ENCODE results near the gene CDC42EP5.
A peak's percentile ranks its signal among the peaks of the same experiment; 100 is the strongest.

CDC42EP5 gene

GRCh38 chr19:54436031-54436523, 37.0 kb downstream of the CDC42EP5 start:
- no peak overlapping the region for H3K27ac Mint-ChIP-seq
- H3K27me3 Mint-ChIP-seq (ENCODE audit: low read depth): peaks cover 2% of the 10 kb centered on the region
- H3K9me3 Mint-ChIP-seq: no peaks in the 10 kb centered on the region
- H3K36me3 Mint-ChIP-seq (ENCODE audit: low read depth): peaks cover 3% of the 10 kb centered on the region
- peaks cover 6% of the 10 kb centered on the region for H3K4me1 Mint-ChIP-seq (ENCODE audit: low read depth)
- no peak overlapping the region for H3K4me3 Mint-ChIP-seq
- no peak for DNase-seq (ENCODE audit: low spot score)

DNA sequence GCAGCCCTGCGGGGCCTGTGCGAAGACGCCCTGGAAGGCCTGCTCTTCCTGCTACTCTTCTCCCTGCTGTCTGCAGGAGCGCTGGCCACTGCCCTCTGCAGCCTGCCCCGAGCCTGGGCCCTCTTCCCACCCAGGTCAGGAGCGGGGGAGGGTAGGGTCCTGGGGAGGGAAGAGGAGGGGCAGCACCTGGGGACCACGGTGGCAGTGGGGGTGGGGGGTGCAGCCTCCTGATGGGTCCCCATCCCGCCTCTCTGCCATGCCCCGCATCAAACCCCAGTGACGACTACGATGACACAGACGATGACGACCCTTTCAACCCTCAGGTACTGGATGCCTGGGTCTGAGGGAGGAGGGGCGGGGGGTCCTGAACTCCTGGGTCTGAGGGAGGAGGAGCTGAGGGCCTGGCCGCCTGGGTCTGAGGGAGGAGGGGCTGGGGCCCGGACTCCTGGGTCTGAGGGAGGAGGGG, 37.5 kb downstream of the CDC42EP5 start:
- peaks cover 1% of the 10 kb centered on the region for H3K36me3 Mint-ChIP-seq (ENCODE audit: low read depth)
- no peak for DNase-seq (ENCODE audit: low spot score)

GRCh38 chr19:54434873-54435214, 38.3 kb downstream of the CDC42EP5 start:
- no peaks in the 10 kb centered on the region for H3K9me3 Mint-ChIP-seq
- DNase-seq (ENCODE audit: low spot score): no peak
- peaks cover 1% of the 10 kb centered on the region for H3K36me3 Mint-ChIP-seq (ENCODE audit: low read depth)
- peak overlapping the region; percentile 5 for H3K4me3 Mint-ChIP-seq
- peak overlapping the region; percentile 38 for H3K27ac Mint-ChIP-seq
- peaks cover 2% of the 10 kb centered on the region for H3K27me3 Mint-ChIP-seq (ENCODE audit: low read depth)
- H3K4me1 Mint-ChIP-seq (ENCODE audit: low read depth): peaks cover 6% of the 10 kb centered on the region

More for the DNA sequence above, 37.5 kb downstream of the CDC42EP5 start:
- Mint-ChIP-seq H3K4me3 (no peak overlapping the region), H3K27ac (no peak overlapping the region), H3K4me1 (ENCODE audit: low read depth) (peaks cover 6% of the 10 kb centered on the region), H3K27me3 (ENCODE audit: low read depth) (peaks cover 2% of the 10 kb centered on the region), H3K9me3 (no peaks in the 10 kb centered on the region)

GRCh38 chr19:54434112-54434872, 38.8 kb downstream of the CDC42EP5 start:
- peaks cover 4% of the 10 kb centered on the region for H3K27me3 Mint-ChIP-seq (ENCODE audit: low read depth)
- DNase-seq (ENCODE audit: low spot score): no peak
- H3K36me3 Mint-ChIP-seq (ENCODE audit: low read depth): peaks cover 1% of the 10 kb centered on the region
- no peak overlapping the region for H3K4me3 Mint-ChIP-seq
- no peak overlapping the region for H3K27ac Mint-ChIP-seq
- peaks cover 6% of the 10 kb centered on the region for H3K4me1 Mint-ChIP-seq (ENCODE audit: low read depth)
- H3K9me3 Mint-ChIP-seq: no peaks in the 10 kb centered on the region

- DNase-seq (ENCODE audit: low spot score): no peak
- no peak overlapping the region for H3K27ac Mint-ChIP-seq
- H3K9me3 Mint-ChIP-seq: no peaks in the 10 kb centered on the region
- peaks cover 5% of the 10 kb centered on the region for H3K27me3 Mint-ChIP-seq (ENCODE audit: low read depth)
- no peak overlapping the region for H3K4me3 Mint-ChIP-seq
- H3K36me3 Mint-ChIP-seq (ENCODE audit: low read depth): peaks cover 1% of the 10 kb centered on the region
- peaks cover 6% of the 10 kb centered on the region for H3K4me1 Mint-ChIP-seq (ENCODE audit: low read depth)
Observed at GRCh38 chr19:54433697-54434096, 39.4 kb downstream of the CDC42EP5 start.

DNA sequence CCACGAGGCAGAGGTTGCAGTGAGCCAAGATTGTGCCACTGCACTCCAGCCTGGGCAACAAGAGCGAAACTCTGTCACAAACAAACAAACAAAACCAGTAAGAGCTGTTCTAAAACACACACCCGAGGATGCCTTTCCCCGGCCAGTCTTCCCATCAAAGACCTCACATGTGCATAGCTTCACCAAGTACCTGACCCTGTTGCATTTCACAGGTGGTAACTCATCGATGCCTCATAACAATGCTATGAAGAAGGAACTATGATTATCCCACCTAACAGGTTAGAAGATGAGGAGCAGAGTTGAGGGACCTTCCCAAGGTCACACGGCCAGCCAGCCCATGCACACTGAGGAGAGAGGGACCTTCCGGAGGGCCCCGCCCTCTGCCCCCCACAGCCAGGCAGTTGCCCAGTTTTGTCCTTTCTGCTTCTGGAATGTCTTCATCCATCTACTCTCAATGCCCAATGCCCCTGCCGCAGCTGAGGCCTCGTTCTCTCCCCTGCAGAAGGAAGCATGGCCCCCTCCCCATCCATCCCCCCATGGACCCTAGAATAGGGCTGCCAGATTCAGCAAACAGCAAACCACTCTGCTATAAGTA, 40.9 kb downstream of the CDC42EP5 start:
- peaks cover 5% of the 10 kb centered on the region for H3K27me3 Mint-ChIP-seq (ENCODE audit: low read depth)
- peaks cover 1% of the 10 kb centered on the region for H3K36me3 Mint-ChIP-seq (ENCODE audit: low read depth)
- peak overlapping the region; percentile 50 for H3K27ac Mint-ChIP-seq
- no peak for DNase-seq (ENCODE audit: low spot score)
- H3K9me3 Mint-ChIP-seq: no peaks in the 10 kb centered on the region
- H3K4me1 Mint-ChIP-seq (ENCODE audit: low read depth): peaks cover 6% of the 10 kb centered on the region
- H3K4me3 Mint-ChIP-seq: no peak overlapping the region

DNA sequence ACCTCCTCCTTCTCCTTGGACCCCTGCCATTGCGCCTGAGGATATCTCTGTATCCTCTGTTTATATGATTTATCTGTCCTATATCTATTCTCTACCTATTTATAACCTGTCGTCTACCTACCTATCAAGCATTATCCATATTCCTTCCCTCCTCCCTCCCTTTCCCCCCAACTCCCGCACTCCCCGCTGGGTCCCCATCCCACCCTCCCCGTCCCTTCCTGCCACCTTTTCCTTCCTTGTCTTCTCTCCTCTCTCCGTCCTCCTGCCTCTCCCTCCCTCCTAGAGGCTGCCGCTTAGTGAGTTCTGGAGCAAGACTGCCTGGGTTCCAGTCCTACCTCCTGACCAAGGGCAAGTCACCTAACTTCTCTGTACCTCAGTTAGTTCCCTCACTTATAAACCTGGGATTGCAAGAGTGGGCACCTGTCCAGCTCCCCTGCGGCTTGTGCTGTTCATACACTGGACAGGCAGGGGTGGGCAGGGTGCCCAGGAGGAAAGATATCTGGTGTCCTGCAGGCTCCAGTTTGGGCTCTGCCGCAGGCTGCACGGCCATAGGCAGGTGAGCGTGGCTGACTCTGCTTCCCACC, 41.7 kb downstream of the CDC42EP5 start:
- DNase-seq (ENCODE audit: low spot score): no peak
- H3K4me1 Mint-ChIP-seq (ENCODE audit: low read depth): peaks cover 9% of the 10 kb centered on the region
- no peak overlapping the region for H3K27ac Mint-ChIP-seq
- peaks cover 5% of the 10 kb centered on the region for H3K27me3 Mint-ChIP-seq (ENCODE audit: low read depth)
- no peaks in the 10 kb centered on the region for H3K36me3 Mint-ChIP-seq (ENCODE audit: low read depth)
- H3K9me3 Mint-ChIP-seq: no peaks in the 10 kb centered on the region
- no peak overlapping the region for H3K4me3 Mint-ChIP-seq

- H3K9me3 Mint-ChIP-seq: no peaks in the 10 kb centered on the region
- no peaks in the 10 kb centered on the region for H3K36me3 Mint-ChIP-seq (ENCODE audit: low read depth)
- peak overlapping the region; percentile 38 for H3K4me3 Mint-ChIP-seq
Observed at GRCh38 chr19:54430306-54431254, 42.5 kb downstream of the CDC42EP5 start.

DNA sequence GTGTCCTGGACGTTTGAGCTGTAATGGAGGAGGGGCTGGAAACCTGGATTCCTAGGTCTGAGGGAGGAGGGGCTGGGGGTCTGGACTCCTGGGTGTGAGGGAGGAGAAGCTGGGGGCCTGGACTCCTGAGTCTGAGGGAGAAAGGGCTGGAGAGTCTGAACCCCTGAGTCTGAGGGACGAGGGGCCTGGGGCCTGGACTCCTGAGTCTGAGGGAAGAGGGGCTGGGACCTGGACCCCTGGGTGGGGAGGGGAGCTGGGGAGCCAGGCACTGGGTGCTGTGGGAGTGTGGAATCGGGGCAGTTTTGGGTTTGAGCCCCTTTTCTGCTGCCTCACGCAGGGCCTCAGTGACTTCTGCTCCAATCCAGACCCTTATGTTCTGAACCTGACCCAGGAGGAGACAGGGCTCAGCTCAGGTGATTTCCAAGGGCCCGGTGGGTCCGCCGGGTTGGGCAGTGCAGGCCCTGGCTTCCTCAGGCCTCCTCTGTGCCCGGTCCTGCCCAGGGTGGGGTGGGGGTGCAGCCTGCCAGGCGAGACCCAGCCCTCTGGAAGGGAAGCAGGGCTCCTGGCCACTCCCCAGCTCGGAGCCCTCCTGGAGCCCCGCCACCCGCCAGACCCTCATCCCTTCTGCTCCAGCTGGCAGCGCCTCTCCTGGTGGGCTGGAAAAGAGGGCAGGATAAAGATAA, 43.4 kb downstream of the CDC42EP5 start:
- Mint-ChIP-seq H3K27ac (peak overlapping the region; percentile 5), H3K36me3 (ENCODE audit: low read depth) (no peaks in the 10 kb centered on the region), H3K9me3 (no peaks in the 10 kb centered on the region), H3K4me1 (ENCODE audit: low read depth) (peaks cover 4% of the 10 kb centered on the region), H3K27me3 (ENCODE audit: low read depth) (peaks cover 7% of the 10 kb centered on the region), H3K4me3 (no peak overlapping the region)
- DNase-seq (ENCODE audit: low spot score): no peak

More at GRCh38 chr19:54430306-54431254, 42.5 kb downstream of the CDC42EP5 start:
- peaks cover 9% of the 10 kb centered on the region for H3K4me1 Mint-ChIP-seq (ENCODE audit: low read depth)
- peaks cover 7% of the 10 kb centered on the region for H3K27me3 Mint-ChIP-seq (ENCODE audit: low read depth)
- H3K27ac Mint-ChIP-seq: no peak overlapping the region
- no peak for DNase-seq (ENCODE audit: low spot score)

DNA sequence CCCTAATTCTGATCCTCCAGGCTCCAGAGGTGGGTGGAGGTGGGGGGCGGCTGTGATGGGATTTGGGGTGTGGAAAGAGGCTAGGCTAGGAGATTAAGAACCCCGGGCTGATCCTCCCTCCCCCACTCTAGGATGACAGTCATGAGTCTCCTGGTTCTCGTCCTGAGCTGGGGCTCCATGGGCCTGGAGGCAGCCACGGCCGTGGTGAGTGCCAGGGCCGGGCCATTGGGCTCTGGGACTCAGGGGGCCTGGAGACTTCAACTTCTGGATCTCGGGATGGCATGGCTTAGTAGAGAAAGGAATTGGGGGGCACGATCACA, 44.0 kb downstream of the CDC42EP5 start:
- peaks cover 7% of the 10 kb centered on the region for H3K27me3 Mint-ChIP-seq (ENCODE audit: low read depth)
- no peaks in the 10 kb centered on the region for H3K9me3 Mint-ChIP-seq
- peak overlapping the region; percentile 5 for H3K27ac Mint-ChIP-seq
- peaks cover 4% of the 10 kb centered on the region for H3K4me1 Mint-ChIP-seq (ENCODE audit: low read depth)
- H3K36me3 Mint-ChIP-seq (ENCODE audit: low read depth): no peaks in the 10 kb centered on the region
- no peak for DNase-seq (ENCODE audit: low spot score)
- no peak overlapping the region for H3K4me3 Mint-ChIP-seq

GRCh38 chr19:54428323-54429175, 44.5 kb downstream of the CDC42EP5 start:
- Mint-ChIP-seq H3K4me1 (ENCODE audit: low read depth) (peaks cover 4% of the 10 kb centered on the region), H3K27me3 (ENCODE audit: low read depth) (peaks cover 7% of the 10 kb centered on the region), H3K9me3 (no peaks in the 10 kb centered on the region), H3K27ac (no peak overlapping the region), H3K4me3 (no peak overlapping the region), H3K36me3 (ENCODE audit: low read depth) (no peaks in the 10 kb centered on the region)
- no peak for DNase-seq (ENCODE audit: low spot score)

GRCh38 chr19:54427586-54427985, 45.5 kb downstream of the CDC42EP5 start:
- Mint-ChIP-seq H3K27me3 (ENCODE audit: low read depth) (peaks cover 7% of the 10 kb centered on the region), H3K36me3 (ENCODE audit: low read depth) (no peaks in the 10 kb centered on the region), H3K4me1 (ENCODE audit: low read depth) (peaks cover 4% of the 10 kb centered on the region), H3K27ac (no peak overlapping the region), H3K4me3 (no peak overlapping the region), H3K9me3 (no peaks in the 10 kb centered on the region)
- no peak for DNase-seq (ENCODE audit: low spot score)
